HepG2 (cell line): Measurements from ENCODE around the gene SCT. TPM values are rescaled to one million over a fixed set of nuclear protein-coding genes. Genes with fewer than 3 reads are reported as not detected.
A peak's percentile ranks its signal among the peaks of the same experiment; 100 is the strongest.

Experiments
- BORCS8-MEF2B ChIP-seq: sonication (generic); formaldehyde crosslinking; IDR thresholded peaks from 2 replicates; pipeline ENCODE4 v1.8.0; 2022; ENCODE audit warnings: mild to moderate bottlenecking, missing genetic modification reagents
- HNF4G ChIP-seq, 2 experiments: sonication (generic) in 1 of 2; formaldehyde crosslinking in 1 of 2; IDR thresholded peaks; 2 replicates each; pipeline versions ENCODE4 v1.4.0 to v1.6.1; 2011 to 2020; ENCODE audit warnings: borderline replicate concordance in 2 of 2, low read depth in 2 of 2, mild to moderate bottlenecking in 2 of 2, low read length in 1 of 2, missing genetic modification reagents in 1 of 2, moderate library complexity in 1 of 2
- HOXA7 ChIP-seq: sonication (generic); formaldehyde crosslinking; IDR thresholded peaks from 2 replicates; pipeline ENCODE4 v1.8.1; 2022; ENCODE audit warnings: mild to moderate bottlenecking, missing genetic modification reagents, moderate library complexity
- JARID2 ChIP-seq: sonication (generic); formaldehyde crosslinking; IDR thresholded peaks from 2 replicates; pipeline ENCODE4 v1.8.1; 2023; ENCODE audit warnings: missing genetic modification reagents, inconsistent platforms; ENCODE audit not compliant: insufficient replicate concordance
- JUND ChIP-seq: sonication (generic); formaldehyde crosslinking; IDR thresholded peaks from 2 replicates; pipeline ENCODE4 v1.8.0; 2022; ENCODE audit warnings: mild to moderate bottlenecking, missing genetic modification reagents
- KLF13 ChIP-seq: sonication (generic); formaldehyde crosslinking; IDR thresholded peaks from 2 replicates; pipeline ENCODE4 v1.4.0; 2020; ENCODE audit warnings: mild to moderate bottlenecking, missing genetic modification reagents
- MAZ ChIP-seq, 2 experiments: sonication (generic) in 1 of 2; formaldehyde crosslinking in 1 of 2; IDR thresholded peaks; 2 replicates each; pipeline versions ENCODE4 v1.5.0 to v1.6.1; 2012 to 2020; ENCODE audit warnings: low read depth in 2 of 2, mild to moderate bottlenecking in 2 of 2, borderline replicate concordance in 1 of 2, improper control_type of control experiment in 1 of 2, low read length in 1 of 2, missing genetic modification reagents in 1 of 2, moderate library complexity in 1 of 2
- MNT ChIP-seq: fragments of 450-650 bp; IDR thresholded peaks from 2 replicates; pipeline ENCODE4 v1.6.1; 2016
- NCOR1 ChIP-seq: fragments of 200-600 bp; sonication (generic); IDR thresholded peaks from 2 replicates; pipeline ENCODE4 v1.7.0; 2017; ENCODE audit warnings: antibody characterized with exemption, low read length, borderline replicate concordance
- SAP130 ChIP-seq: IDR thresholded peaks from 2 replicates; pipeline ENCODE4 v1.6.1; 2016; ENCODE audit warnings: low read depth
- SOX6 ChIP-seq, 2 experiments: fragments of 450-650 bp in 1 of 2; sonication (generic) in 1 of 2; formaldehyde crosslinking in 1 of 2; IDR thresholded peaks; 2 replicates each; pipeline versions ENCODE4 v1.4.0 to v1.6.1; 2017 to 2020; ENCODE audit warnings: antibody characterized with exemption in 1 of 2, mild to moderate bottlenecking in 1 of 2, missing genetic modification reagents in 1 of 2
- ZNF101 ChIP-seq: sonication (generic); formaldehyde crosslinking; IDR thresholded peaks from 2 replicates; pipeline ENCODE4 v1.4.0; 2020; ENCODE audit warnings: mild to moderate bottlenecking, low read depth, missing genetic modification reagents, borderline replicate concordance
- ZNF18 ChIP-seq: sonication (generic); formaldehyde crosslinking; IDR thresholded peaks from 2 replicates; pipeline ENCODE4 v1.8.0; 2022; ENCODE audit warnings: mild to moderate bottlenecking, missing genetic modification reagents; ENCODE audit not compliant: insufficient replicate concordance
- ZNF292 ChIP-seq: sonication (generic); formaldehyde crosslinking; IDR thresholded peaks from 2 replicates; pipeline ENCODE4 v1.8.1; 2022; ENCODE audit warnings: mild to moderate bottlenecking, low read depth, missing genetic modification reagents, borderline replicate concordance
- polyA plus RNA-seq, 8 experiments: library from polyadenylated mRNA; depleted of rRNA in 3 of 8; stranded (reverse) in 7 of 8; unstranded in 1 of 8; fragments of >200 nt; fragmentation: Illumina TruSeq in 4 of 8; extraction: Trizol in 4 of 8; gene quantifications; 2 replicates each; pipeline versions ENCODE4 v1.2.1 to v1.2.3, GENCODE V29; 2011 to 2016; ENCODE audit warnings: low read depth in 4 of 8, missing spikeins in 1 of 8, mixed read lengths in 1 of 8; ENCODE audit not compliant: insufficient read depth in 1 of 8
- total RNA-seq, 5 experiments: library from RNA; depleted of rRNA; stranded (reverse); fragments of >200 nt; fragmentation: Illumina TruSeq; extraction: Trizol; gene quantifications; 2 replicates each; pipeline ENCODE4 v1.2.3, GENCODE V29; 2016; ENCODE audit warnings: low read depth in 1 of 5
- TF ChIP-seq, protein P1 (sequence below): IDR thresholded peaks from 2 replicates; pipeline ENCODE4 v1.4.0; 2020; ENCODE audit warnings: mild to moderate bottlenecking, missing genetic modification reagents

SCT gene
- total and polyA plus RNA-seq, 2 of the 13 experiments (the other 11 are each of a cell fraction or from before 2014, with no cell fraction given) = not detected

DNA sequence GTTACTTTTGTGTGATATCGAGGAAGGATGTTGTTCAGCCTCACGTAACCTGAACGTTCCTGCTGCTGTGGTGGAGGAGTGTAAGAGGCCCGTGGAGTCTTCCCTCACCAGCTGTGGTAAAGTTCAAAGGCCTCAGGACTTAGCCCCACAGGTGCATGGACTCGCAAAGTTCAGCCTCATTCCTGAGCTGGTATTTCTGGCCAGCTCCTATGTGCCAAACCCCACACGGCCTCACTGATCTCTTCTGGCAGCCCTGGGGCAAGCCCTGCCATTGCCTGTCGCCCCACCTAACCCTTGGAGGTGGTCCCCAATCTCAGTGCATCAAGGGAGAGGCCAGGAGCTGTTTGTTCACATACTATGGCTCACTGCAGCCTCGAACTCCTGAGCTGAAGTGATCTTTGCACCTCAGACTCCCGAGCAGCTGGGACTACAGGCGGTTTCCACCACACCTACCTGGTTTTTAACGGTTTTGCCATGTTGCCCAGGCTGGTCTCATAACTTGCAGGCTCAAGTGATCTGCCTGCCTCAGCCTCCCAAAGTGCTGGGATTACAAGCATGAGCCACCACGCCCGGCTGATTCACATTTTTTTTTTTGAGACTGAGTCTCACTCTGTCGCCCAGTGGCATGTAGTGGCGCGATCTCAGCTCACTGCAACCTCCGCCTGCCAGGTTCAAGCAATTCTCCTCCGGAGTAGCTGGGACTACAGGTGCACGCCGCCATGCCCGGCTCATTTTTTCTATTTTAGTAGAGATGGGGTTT is 48.5 kb downstream of the SCT start (continued):
- no peak for TF ChIP-seq ZNF18 (CRISPR knock-in tag)
- TF ChIP-seq SOX6 (IDR thresholded peaks at IDR 0.05) = no peak
- TF ChIP-seq SOX6 (CRISPR knock-in tag; IDR thresholded peaks at IDR 0.05) = 0 out of 2 replicates have a peak, but pooled peaks have one; percentile 11
- TF ChIP-seq MNT = no peak
- TF ChIP-seq SAP130 (CRISPR knock-in tag) = 0 out of 2 replicates have a peak, but pooled peaks have one; percentile 22
- no peak for TF ChIP-seq KLF13 (CRISPR knock-in tag)
- TF ChIP-seq MAZ (IDR thresholded peaks at IDR 0.05; ENCODE audit: borderline replicate concordance, low read depth, low read length) = no peak
- no peak for TF ChIP-seq MAZ (CRISPR knock-in tag; IDR thresholded peaks at IDR 0.05; ENCODE audit: low read depth)
- peak; percentile 69; the same call in 1 of the 2 replicates for TF ChIP-seq NCOR1
- TF ChIP-seq JARID2 (CRISPR knock-in tag) = no peak
- no peak for TF ChIP-seq HOXA7 (CRISPR knock-in tag)
- peak; percentile 76 for TF ChIP-seq HNF4G (IDR thresholded peaks at IDR 0.05; ENCODE audit: borderline replicate concordance, low read depth, low read length)
- peak; percentile 61; the same call in 1 of the 2 replicates for TF ChIP-seq HNF4G (CRISPR knock-in tag; IDR thresholded peaks at IDR 0.05; ENCODE audit: borderline replicate concordance, low read depth)
- TF ChIP-seq, protein P1, sequence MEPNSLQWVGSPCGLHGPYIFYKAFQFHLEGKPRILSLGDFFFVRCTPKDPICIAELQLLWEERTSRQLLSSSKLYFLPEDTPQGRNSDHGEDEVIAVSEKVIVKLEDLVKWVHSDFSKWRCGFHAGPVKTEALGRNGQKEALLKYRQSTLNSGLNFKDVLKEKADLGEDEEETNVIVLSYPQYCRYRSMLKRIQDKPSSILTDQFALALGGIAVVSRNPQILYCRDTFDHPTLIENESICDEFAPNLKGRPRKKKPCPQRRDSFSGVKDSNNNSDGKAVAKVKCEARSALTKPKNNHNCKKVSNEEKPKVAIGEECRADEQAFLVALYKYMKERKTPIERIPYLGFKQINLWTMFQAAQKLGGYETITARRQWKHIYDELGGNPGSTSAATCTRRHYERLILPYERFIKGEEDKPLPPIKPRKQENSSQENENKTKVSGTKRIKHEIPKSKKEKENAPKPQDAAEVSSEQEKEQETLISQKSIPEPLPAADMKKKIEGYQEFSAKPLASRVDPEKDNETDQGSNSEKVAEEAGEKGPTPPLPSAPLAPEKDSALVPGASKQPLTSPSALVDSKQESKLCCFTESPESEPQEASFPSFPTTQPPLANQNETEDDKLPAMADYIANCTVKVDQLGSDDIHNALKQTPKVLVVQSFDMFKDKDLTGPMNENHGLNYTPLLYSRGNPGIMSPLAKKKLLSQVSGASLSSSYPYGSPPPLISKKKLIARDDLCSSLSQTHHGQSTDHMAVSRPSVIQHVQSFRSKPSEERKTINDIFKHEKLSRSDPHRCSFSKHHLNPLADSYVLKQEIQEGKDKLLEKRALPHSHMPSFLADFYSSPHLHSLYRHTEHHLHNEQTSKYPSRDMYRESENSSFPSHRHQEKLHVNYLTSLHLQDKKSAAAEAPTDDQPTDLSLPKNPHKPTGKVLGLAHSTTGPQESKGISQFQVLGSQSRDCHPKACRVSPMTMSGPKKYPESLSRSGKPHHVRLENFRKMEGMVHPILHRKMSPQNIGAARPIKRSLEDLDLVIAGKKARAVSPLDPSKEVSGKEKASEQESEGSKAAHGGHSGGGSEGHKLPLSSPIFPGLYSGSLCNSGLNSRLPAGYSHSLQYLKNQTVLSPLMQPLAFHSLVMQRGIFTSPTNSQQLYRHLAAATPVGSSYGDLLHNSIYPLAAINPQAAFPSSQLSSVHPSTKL (CRISPR knock-in tag) = no peak
- no peak for TF ChIP-seq ZNF101 (CRISPR knock-in tag)
- no peak for TF ChIP-seq JUND (CRISPR knock-in tag)
- TF ChIP-seq BORCS8-MEF2B = no peak
- no peak for TF ChIP-seq ZNF292 (CRISPR knock-in tag)
